ENCODE measurements around the gene SYNC.

- TF ChIP-seq BHLHE40 (IDR thresholded peaks at IDR 0.05; ENCODE audit: borderline replicate concordance) = no peak
- TF ChIP-seq FOXK2 (IDR thresholded peaks at IDR 0.05) = no peak
- no peak for TF ChIP-seq PKNOX1 (IDR thresholded peaks at IDR 0.05)
- TF ChIP-seq HDGF (IDR thresholded peaks at IDR 0.05; ENCODE audit: borderline replicate concordance) = no peak
- TF ChIP-seq SP1 (IDR thresholded peaks at IDR 0.05) = no peak
- no peak for TF ChIP-seq ELF4 (IDR thresholded peaks at IDR 0.05)
These were observed 46.8 kb upstream of the SYNC start for GRCh38 chr1:32749332-32749731.

Data from HEK293T (cell line).